ENCODE results near the gene FOXG1. TPM values are rescaled to one million over a fixed set of nuclear protein-coding genes. Genes with fewer than 3 reads are reported as not detected.

FOXG1 gene
- total RNA-seq, 1 experiment from 2014 or later = not detected

GRCh38 chr14:28762955-28763326 is 3.6 kb upstream of the FOXG1 start (continued):
- TF ChIP-seq JUND (IDR thresholded peaks at IDR 0.05) = no peak
- no peak for TF ChIP-seq ZFX (IDR thresholded peaks at IDR 0.05)

GRCh38 chr14:28763751-28764256 is 2.8 kb upstream of the FOXG1 start:
- no peak overlapping the region for H3K4me2 ChIP-seq (ENCODE audit: low read length)

More at GRCh38 chr14:28763751-28764256, 2.8 kb upstream of the FOXG1 start:
- ChIA-PET RAD21 (ENCODE audit: low non-redundant PET in 1 of 2, low total read pairs in 2 of 2, uncharacterized antibody in 2 of 2, unreplicated experiment in 2 of 2) (no interaction called here), CTCF (no interaction called here), POLR2A (no interaction called here)
- no peak overlapping the region for H3K27ac ChIP-seq (ENCODE audit: low read depth, low read length)
- H3K36me3 ChIP-seq (ENCODE audit: control insufficient read depth in 1 of 2, insufficient read depth in 2 of 2, low read length in 2 of 2) = no peaks in the 10 kb centered on the region
- BruUV-seq (replicated peaks) = no TSS peak
- no peak overlapping the region for H3K4me3 ChIP-seq (replicated peaks in 1 of 2; ENCODE audit: low read depth in 1 of 2, low read length in 2 of 2)
- intact Hi-C loops (cut with micrococcal nuclease) = no loop called here
- no peaks in the 10 kb centered on the region for H3K79me2 ChIP-seq (ENCODE audit: insufficient read depth, low read length)
- H3K27me3 ChIP-seq (ENCODE audit: insufficient read depth, low read length) = no peaks in the 10 kb centered on the region
- ATAC-seq (no peak), DNase-seq (ENCODE audit: low read depth, low spot score) (no peak)
- H2AFZ ChIP-seq (ENCODE audit: low read depth, low read length, poor library complexity, severe bottlenecking) = no peak overlapping the region
- H3K9me2 ChIP-seq (ENCODE audit: insufficient read depth) = no peaks in the 10 kb centered on the region
- no peak overlapping the region for H3K9ac ChIP-seq (ENCODE audit: low read length)
- H4K20me1 ChIP-seq (ENCODE audit: insufficient read depth) = no peaks in the 10 kb centered on the region
- TF ChIP-seq POLR2AphosphoS5 (IDR thresholded peaks at IDR 0.05; ENCODE audit: low read depth, low read length) (no peak), POLR2A (IDR thresholded peaks at IDR 0.05; ENCODE audit: borderline replicate concordance, extremely low read depth, insufficient read depth, insufficient read length) (no peak), CEBPB (IDR thresholded peaks at IDR 0.05; ENCODE audit: low read depth) (no peak), TCF7L2 (IDR thresholded peaks at IDR 0.05; ENCODE audit: borderline replicate concordance, extremely low read depth, insufficient read depth, insufficient read length) (no peak), CBX3 (IDR thresholded peaks at IDR 0.05; ENCODE audit: low read depth) (no peak), CTCF (IDR thresholded peaks at IDR 0.05 in 2 of 3, conservative IDR thresholded peaks at IDR 0.05 in 1 of 3; ENCODE audit: borderline replicate concordance in 1 of 3, insufficient read depth in 1 of 3, low read depth in 2 of 3, low read length in 2 of 3) (no peak), SP1 (IDR thresholded peaks at IDR 0.05; ENCODE audit: low read depth) (no peak), ZFX (IDR thresholded peaks at IDR 0.05) (no peak), REST (IDR thresholded peaks at IDR 0.05; ENCODE audit: low read depth) (no peak), JUND (IDR thresholded peaks at IDR 0.05) (no peak), EZH2phosphoT487 (IDR thresholded peaks at IDR 0.05; ENCODE audit: borderline replicate concordance) (no peak), YY1 (IDR thresholded peaks at IDR 0.05; ENCODE audit: extremely low read depth, insufficient replicate concordance, low read depth, low read length) (no peak), EZH2 (IDR thresholded peaks at IDR 0.05) (no peak), RAD21 (IDR thresholded peaks at IDR 0.05; ENCODE audit: low read depth) (no peak), ATF3 (IDR thresholded peaks at IDR 0.05) (no peak), EGR1 (IDR thresholded peaks at IDR 0.05; ENCODE audit: low read depth) (no peak), SIN3A (IDR thresholded peaks at IDR 0.05; ENCODE audit: low read depth) (no peak)
- H3K4me1 ChIP-seq (ENCODE audit: control insufficient read depth in 1 of 2, insufficient read depth in 2 of 2, low read length in 2 of 2) = no peaks in the 10 kb centered on the region
- H3K9me3 ChIP-seq (ENCODE audit: control insufficient read depth in 1 of 2, insufficient read depth in 1 of 2, low read depth in 1 of 2, low read length in 2 of 2) = peaks cover 0 to 17% of the 10 kb centered on the region in 2 experiments; a peak in 2 of 4 replicates

Data from HCT116 (cell line).